ENCODE results near the gene COL27A1. TPM values are rescaled to one million over a fixed set of nuclear protein-coding genes. Genes with fewer than 3 reads are reported as not detected.

COL27A1 gene
- total and polyA plus RNA-seq, 9 of the 15 experiments (the other 6 are each of a cell fraction or from before 2014, with no cell fraction given) = 0.07 TPM; not detected in 8

- no TSS peak for BruUV-seq (replicated peaks)
- Histone ChIP-seq H3K27ac (ENCODE audit: extremely low read depth, low read depth, low read length) (no peak overlapping the region), H4K20me1 (replicated peaks; ENCODE audit: control insufficient read depth, insufficient read depth, low read length) (0 out of 2 replicates have a peak, but pooled peaks cover 4% of the 10 kb centered on the region), H3K9me1 (ENCODE audit: control insufficient read depth, insufficient read depth, low read length) (no peaks in the 10 kb centered on the region), H3K36me3 (ENCODE audit: control insufficient read depth, insufficient read depth, low read length) (peaks cover 20% of the 10 kb centered on the region; the same call in 2 of the 3 replicates), H3K4me1 (replicated peaks in 1 of 2; ENCODE audit: control insufficient read depth in 2 of 2, insufficient read depth in 2 of 2, low read length in 2 of 2) (peaks cover 13 to 14% of the 10 kb centered on the region in 2 experiments; a peak in 4 of 5 replicates), H3K4me2 (ENCODE audit: insufficient read depth, low read length) (no peak overlapping the region), H3K9me3 (replicated peaks; ENCODE audit: control insufficient read depth, insufficient read depth, low read depth, low read length) (no peaks in the 10 kb centered on the region), H3K27me3 (ENCODE audit: control insufficient read depth in 2 of 2, insufficient read depth in 2 of 2, low read length in 2 of 2) (no peaks in the 10 kb centered on the region), H3K4me3 (no peak overlapping the region), H3K9ac (ENCODE audit: insufficient read depth in 1 of 2, low read depth in 2 of 2, low read length in 2 of 2) (no peak overlapping the region), H3K79me2 (ENCODE audit: control insufficient read depth, insufficient read depth, low read length) (no peaks in the 10 kb centered on the region), H2AFZ (ENCODE audit: low read depth, low read length) (no peak overlapping the region)
- DNase-seq (ENCODE audit: extremely low read depth in 1 of 4, low spot score in 3 of 4) (no peak), FAIRE-seq (no peak), ATAC-seq (no peak)
- 81% methylated on average over 15 of the region's 15 CpGs for WGBS (ENCODE audit: insufficient coverage, low coverage, missing lambda C conversion rate)
- TF ChIP-seq POLR2G (IDR thresholded peaks at IDR 0.05; ENCODE audit: low read depth, low read length) (peak; percentile 63), ZNF212 (CRISPR knock-in tag; IDR thresholded peaks at IDR 0.05) (no peak), RBM34 (IDR thresholded peaks at IDR 0.05; ENCODE audit: borderline replicate concordance, insufficient read depth, low read length) (no peak), RBM22 (IDR thresholded peaks at IDR 0.05; ENCODE audit: low read depth, low read length, poor library complexity, severe bottlenecking) (peak; percentile 24)
- ChIA-PET CTCF (ENCODE audit: low intra/inter-chr PET ratio) (no interaction called here), POLR2A (interaction anchor here (0.7 to 1.3 kb wide), 2 partner anchors 11 to 197 kb away, joined by 3 to 4 read pairs; no protein-coding TSS in a partner anchor)
- intact Hi-C loops (cut with micrococcal nuclease) = no loop called here
- in situ Hi-C loops (cut with MboI) = no loop called here
Measured at GRCh38 chr9:114347675-114348074, 192.3 kb downstream of the COL27A1 start.

- no TSS peak for BruUV-seq (replicated peaks)
- Histone ChIP-seq H3K79me2 (ENCODE audit: control insufficient read depth, insufficient read depth, low read length) (no peaks in the 10 kb centered on the region), H3K4me1 (replicated peaks in 1 of 2; ENCODE audit: control insufficient read depth in 2 of 2, insufficient read depth in 2 of 2, low read length in 2 of 2) (peaks cover 13 to 14% of the 10 kb centered on the region in 2 experiments; a peak in 4 of 5 replicates), H3K9ac (ENCODE audit: insufficient read depth in 1 of 2, low read depth in 2 of 2, low read length in 2 of 2) (peak overlapping the region; percentile 24 to 80; a peak in 3 of 4 replicates), H3K27me3 (ENCODE audit: control insufficient read depth in 2 of 2, insufficient read depth in 2 of 2, low read length in 2 of 2) (no peaks in the 10 kb centered on the region), H3K4me3 (no peak overlapping the region), H3K9me1 (ENCODE audit: control insufficient read depth, insufficient read depth, low read length) (no peaks in the 10 kb centered on the region), H3K27ac (ENCODE audit: extremely low read depth, low read depth, low read length) (peak overlapping the region; percentile 30; the same call in 2 of the 3 replicates), H2AFZ (ENCODE audit: low read depth, low read length) (peak overlapping the region; percentile 84), H3K36me3 (ENCODE audit: control insufficient read depth, insufficient read depth, low read length) (peaks cover 17% of the 10 kb centered on the region; the same call in 2 of the 3 replicates), H4K20me1 (replicated peaks; ENCODE audit: control insufficient read depth, insufficient read depth, low read length) (0 out of 2 replicates have a peak, but pooled peaks cover 4% of the 10 kb centered on the region), H3K9me3 (replicated peaks; ENCODE audit: control insufficient read depth, insufficient read depth, low read depth, low read length) (no peaks in the 10 kb centered on the region), H3K4me2 (ENCODE audit: insufficient read depth, low read length) (peak overlapping the region; percentile 20; the same call in 1 of the 2 replicates)
- intact Hi-C loops (cut with micrococcal nuclease) (no loop called here), in situ Hi-C loops (cut with MboI) (no loop called here)
- ATAC-seq (no peak), DNase-seq (ENCODE audit: extremely low read depth in 1 of 4, low spot score in 3 of 4) (no peak), FAIRE-seq (no peak)
- WGBS (ENCODE audit: insufficient coverage, low coverage, missing lambda C conversion rate) = 80% methylated on average over 11 of the region's 12 CpGs
- TF ChIP-seq POLR2G (IDR thresholded peaks at IDR 0.05; ENCODE audit: low read depth, low read length) = peak; percentile 62
- no peak for TF ChIP-seq ZNF699 (CRISPR knock-in tag; IDR thresholded peaks at IDR 0.05; ENCODE audit: insufficient replicate concordance)
- POLR2A ChIA-PET = interaction anchor here (0.5 to 1.3 kb wide), 4 partner anchors 12 to 65 kb away, joined by 3 to 4 read pairs (median 4); no protein-coding TSS in a partner anchor
- CTCF ChIA-PET (ENCODE audit: low intra/inter-chr PET ratio) = no interaction called here
Measured at GRCh38 chr9:114348261-114348905, 193.0 kb downstream of the COL27A1 start.

Measured in K562 (cell line).